ENCODE results near the gene FLAD1. TPM values are rescaled to one million over a fixed set of nuclear protein-coding genes. Genes with fewer than 3 reads are reported as not detected.

Gene FLAD1
- total RNA-seq (21.9 TPM), polyA plus RNA-seq (ENCODE audit: insufficient read depth in 1 of 8, insufficient read length in 8 of 8, low replicate concordance in 1 of 8) (10 to 100 TPM; 16.7 to 21.6 (median 20.1) TPM)
- long read RNA-seq, donor 1, result 0 reads
- long read RNA-seq, donor 2, result 0 reads
- long read RNA-seq, donor 3, transcript FLAD1-203 (8 exons, 1,730 nt), result major isoform, 6 of 6 reads
- long read RNA-seq, donor 3, partial matches to known transcripts, result 0 of 6 reads
- long read RNA-seq, donor 3, other reads (novel, unspliced or antisense), result 0 of 6 reads
- long read RNA-seq, donor 4, partial matches to known transcripts, result 0 of 4 reads
- long read RNA-seq, donor 4, other reads (novel, unspliced or antisense), result 0 of 4 reads
- long read RNA-seq, donor 5, transcript FLAD1-203 (8 exons, 1,730 nt), result major isoform, 5 of 7 reads
- long read RNA-seq, donor 5, partial matches to known transcripts, result 0 of 7 reads
- long read RNA-seq, donor 5, other reads (novel, unspliced or antisense), result 0 of 7 reads
- long read RNA-seq, donor 6, partial matches to known transcripts, result 0 of 6 reads
- long read RNA-seq, donor 6, other reads (novel, unspliced or antisense), result 0 of 6 reads
- long read RNA-seq, donor 7, partial matches to known transcripts, result 0 of 5 reads
- long read RNA-seq, donor 7, other reads (novel, unspliced or antisense), result 0 of 5 reads
- long read RNA-seq, donor 8, partial matches to known transcripts, result 0 of 2 reads
- long read RNA-seq, donor 8, other reads (novel, unspliced or antisense), result 0 of 2 reads
- long read RNA-seq, donor 9, partial matches to known transcripts, result 0 of 3 reads
- long read RNA-seq, donor 9, other reads (novel, unspliced or antisense), result 0 of 3 reads
- long read RNA-seq, donor 10, partial matches to known transcripts, result 0 of 6 reads
- long read RNA-seq, donor 10, other reads (novel, unspliced or antisense), result 0 of 6 reads
- long read RNA-seq, donor 11, partial matches to known transcripts, result 0 of 3 reads
- long read RNA-seq, donor 11, other reads (novel, unspliced or antisense), result 0 of 3 reads

DNA sequence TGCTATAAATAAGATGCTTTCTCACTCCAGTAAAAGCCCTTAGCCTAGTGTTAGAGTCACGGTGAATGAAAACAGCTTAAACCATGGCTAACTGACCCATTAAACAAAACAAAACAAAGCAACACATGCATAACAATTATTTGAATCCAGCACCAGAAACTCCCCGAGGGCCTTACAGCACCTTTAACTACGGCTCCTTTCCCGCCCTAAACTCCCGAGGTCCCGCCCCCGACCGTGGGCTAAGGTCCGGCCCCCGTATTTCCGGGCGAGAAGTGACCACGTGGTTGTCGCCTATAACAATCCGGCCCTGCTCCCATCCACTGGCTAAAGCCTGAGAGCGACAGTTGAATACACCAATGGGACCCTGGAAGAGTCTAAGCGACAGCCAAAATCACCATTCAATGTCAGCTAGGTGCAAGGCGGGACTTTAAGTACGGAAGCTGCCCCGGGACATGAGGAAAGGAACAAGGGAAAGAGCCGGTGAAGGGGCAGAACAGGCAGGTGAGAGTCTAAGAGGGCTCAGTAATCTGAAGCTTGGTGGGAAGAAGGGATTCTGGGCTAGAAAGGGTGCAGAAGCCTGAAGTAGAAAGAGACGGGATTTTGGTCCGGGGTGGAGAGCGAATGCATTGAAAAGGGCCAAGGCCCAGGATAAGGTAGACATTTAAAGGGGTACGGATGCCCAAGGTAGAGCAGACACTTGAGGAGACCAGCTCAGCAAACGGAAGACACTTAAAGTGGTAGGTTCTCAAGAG lies at the start of gene FLAD1:
Gene FLAD1, plus strand, starts transcription at position 448 of the 752 bp plus-strand sequence. CDS start 351 bp downstream, outside the sequence.
- Histone ChIP-seq H3K4me1 (ENCODE audit: control insufficient read depth, insufficient read depth, low read length) (peaks cover 11% of the 10 kb centered on the region), H3K4me3 (ENCODE audit: low read length) (peak within 1 kb of the TSS; percentile 62), H3K27me3 (ENCODE audit: control insufficient read depth, insufficient read depth, low read length) (no peaks in the 10 kb centered on the region), H3K36me3 (ENCODE audit: control insufficient read depth, insufficient read depth, low read length) (peaks cover 23% of the 10 kb centered on the region), H3K27ac (ENCODE audit: low read length) (peak within 1 kb of the TSS; percentile 66), H3K9me3 (replicated peaks; ENCODE audit: control insufficient read depth, low read depth, low read length) (no peaks in the 10 kb centered on the region)
- DNase-seq, result peak; percentile 100
- under 1% methylated on average over 20 of the region's 26 CpGs for WGBS (ENCODE audit: insufficient coverage)

DNA sequence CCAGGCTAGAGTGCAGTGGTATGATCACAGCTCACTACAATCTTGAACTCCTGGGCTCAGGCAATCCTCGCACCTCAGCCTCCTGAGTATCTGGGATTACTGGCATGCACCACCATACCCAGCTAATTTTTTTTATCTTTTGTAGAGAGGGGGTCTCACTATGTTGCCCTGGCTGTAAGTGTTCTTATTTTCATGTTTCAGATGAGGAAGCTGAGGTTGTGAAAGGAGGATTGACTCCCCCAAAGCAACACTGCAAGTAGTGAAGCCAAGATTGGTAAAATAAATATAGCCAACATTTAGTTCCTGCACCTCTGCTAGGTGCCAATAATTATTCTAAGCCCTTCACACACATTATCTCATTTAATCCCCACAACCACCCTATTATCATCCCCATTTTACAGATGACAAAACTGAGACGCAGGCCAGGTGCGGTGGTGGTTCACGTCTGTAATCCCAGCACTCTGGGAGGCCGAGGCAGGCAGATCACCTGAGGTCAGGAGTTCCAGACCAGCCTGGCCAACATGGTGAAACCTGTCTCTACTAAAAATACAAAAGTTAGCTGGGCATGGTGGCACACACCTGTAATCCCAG lies 48.7 kb upstream of the FLAD1 start:
- H3K36me3 ChIP-seq (ENCODE audit: control insufficient read depth, insufficient read depth, low read length), result peaks cover 12% of the 10 kb centered on the region
- no peak overlapping the region for H3K27ac ChIP-seq (ENCODE audit: low read length)
- no peaks in the 10 kb centered on the region for H3K9me3 ChIP-seq (replicated peaks; ENCODE audit: control insufficient read depth, low read depth, low read length)
- H3K4me1 ChIP-seq (ENCODE audit: control insufficient read depth, insufficient read depth, low read length), result peaks cover 10% of the 10 kb centered on the region
- H3K27me3 ChIP-seq (ENCODE audit: control insufficient read depth, insufficient read depth, low read length), result no peaks in the 10 kb centered on the region
- DNase-seq, result no peak
- H3K4me3 ChIP-seq (ENCODE audit: low read length), result no peak overlapping the region
- 100% methylated on average over 4 of the region's 5 CpGs for WGBS (ENCODE audit: insufficient coverage)

DNA sequence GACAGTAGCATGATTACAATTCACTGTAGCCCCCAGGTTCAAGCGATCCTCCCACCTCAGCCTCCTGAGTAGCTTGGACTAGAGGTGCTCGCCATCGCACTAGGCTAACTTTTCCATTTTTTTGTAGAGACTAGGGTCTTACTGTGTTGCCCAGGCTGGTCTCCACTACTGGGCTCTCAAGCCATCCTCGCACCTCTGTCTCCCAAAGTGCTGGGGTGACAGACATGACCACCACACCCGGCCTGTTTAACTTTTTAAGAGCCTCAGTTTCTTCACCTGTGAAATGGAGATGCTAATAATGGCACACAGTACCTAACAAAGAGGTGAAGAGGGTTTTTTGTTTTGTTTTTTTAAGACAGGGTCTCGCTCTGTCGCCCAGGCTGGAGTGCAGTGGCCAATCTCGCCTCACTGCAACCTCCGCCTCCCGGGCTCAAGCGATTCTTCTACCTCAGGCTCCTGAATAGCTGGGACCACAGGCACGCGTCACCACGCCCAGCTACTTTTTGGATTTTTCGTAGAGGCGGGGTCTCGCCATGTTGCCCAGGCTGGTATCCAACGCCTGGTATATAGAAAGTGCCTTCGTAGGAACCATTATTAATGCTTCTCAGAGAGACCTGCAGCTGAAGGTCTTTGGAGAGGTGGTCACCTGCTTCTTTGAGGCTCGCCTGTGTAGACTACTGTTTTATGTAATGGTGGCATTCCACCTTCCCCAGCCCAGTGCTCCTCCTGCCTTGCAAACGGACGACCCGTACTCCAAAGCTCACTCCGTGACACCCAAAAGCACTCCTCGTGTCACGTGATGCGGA lies 47.2 kb upstream of the FLAD1 start:
- peak overlapping the region; percentile 86 for H3K4me3 ChIP-seq (ENCODE audit: low read length)
- H3K9me3 ChIP-seq (replicated peaks; ENCODE audit: control insufficient read depth, low read depth, low read length), result no peaks in the 10 kb centered on the region
- H3K4me1 ChIP-seq (ENCODE audit: control insufficient read depth, insufficient read depth, low read length), result peaks cover 20% of the 10 kb centered on the region
- no peak for DNase-seq
- H3K27ac ChIP-seq (ENCODE audit: low read length), result peak overlapping the region; percentile 98
- peaks cover 8% of the 10 kb centered on the region for H3K36me3 ChIP-seq (ENCODE audit: control insufficient read depth, insufficient read depth, low read length)
- no peaks in the 10 kb centered on the region for H3K27me3 ChIP-seq (ENCODE audit: control insufficient read depth, insufficient read depth, low read length)
- WGBS (ENCODE audit: insufficient coverage), result 36% methylated on average over 24 of the region's 27 CpGs

DNA sequence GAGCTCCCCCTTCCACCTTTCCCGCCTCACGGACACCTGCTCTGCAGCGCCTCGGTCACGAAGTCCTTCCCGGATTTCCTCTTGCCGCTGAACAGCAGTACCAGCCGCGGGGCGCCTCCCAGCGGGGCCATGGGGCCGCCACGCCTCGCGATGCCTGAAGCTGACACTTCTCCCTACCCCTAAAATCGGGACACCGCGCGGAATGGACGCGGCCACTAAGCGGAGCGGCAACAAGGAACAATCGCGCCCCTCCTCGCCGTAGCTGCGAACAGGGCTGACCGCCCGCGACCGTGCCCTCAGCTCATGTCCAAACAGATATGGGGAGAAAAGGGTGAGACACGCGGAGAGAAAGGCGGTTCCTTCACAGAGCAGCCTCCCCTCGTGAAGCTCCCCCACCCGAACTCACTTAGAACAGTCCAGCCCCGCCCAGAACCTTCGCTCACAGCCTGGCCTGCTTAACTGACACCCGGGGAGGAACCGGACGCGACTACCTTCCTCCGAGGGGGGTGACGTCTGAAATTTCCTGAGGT lies 46.5 kb upstream of the FLAD1 start, which contains the start of gene PMVK:
Gene PMVK, minus strand, starts transcription at position 165 of the 530 bp plus-strand sequence. Its CDS starts 34 bp downstream, at position 131.
- Histone ChIP-seq H3K4me3 (ENCODE audit: low read length) (peak within 1 kb of the TSS; percentile 86), H3K36me3 (ENCODE audit: control insufficient read depth, insufficient read depth, low read length) (peaks cover 3% of the 10 kb centered on the region), H3K27ac (ENCODE audit: low read length) (peak within 1 kb of the TSS; percentile 98), H3K9me3 (replicated peaks; ENCODE audit: control insufficient read depth, low read depth, low read length) (no peaks in the 10 kb centered on the region), H3K4me1 (ENCODE audit: control insufficient read depth, insufficient read depth, low read length) (peaks cover 27% of the 10 kb centered on the region), H3K27me3 (ENCODE audit: control insufficient read depth, insufficient read depth, low read length) (no peaks in the 10 kb centered on the region)
- DNase-seq, result peak; percentile 99
- 0% methylated on average over 31 of the region's 45 CpGs for WGBS (ENCODE audit: insufficient coverage)

DNA sequence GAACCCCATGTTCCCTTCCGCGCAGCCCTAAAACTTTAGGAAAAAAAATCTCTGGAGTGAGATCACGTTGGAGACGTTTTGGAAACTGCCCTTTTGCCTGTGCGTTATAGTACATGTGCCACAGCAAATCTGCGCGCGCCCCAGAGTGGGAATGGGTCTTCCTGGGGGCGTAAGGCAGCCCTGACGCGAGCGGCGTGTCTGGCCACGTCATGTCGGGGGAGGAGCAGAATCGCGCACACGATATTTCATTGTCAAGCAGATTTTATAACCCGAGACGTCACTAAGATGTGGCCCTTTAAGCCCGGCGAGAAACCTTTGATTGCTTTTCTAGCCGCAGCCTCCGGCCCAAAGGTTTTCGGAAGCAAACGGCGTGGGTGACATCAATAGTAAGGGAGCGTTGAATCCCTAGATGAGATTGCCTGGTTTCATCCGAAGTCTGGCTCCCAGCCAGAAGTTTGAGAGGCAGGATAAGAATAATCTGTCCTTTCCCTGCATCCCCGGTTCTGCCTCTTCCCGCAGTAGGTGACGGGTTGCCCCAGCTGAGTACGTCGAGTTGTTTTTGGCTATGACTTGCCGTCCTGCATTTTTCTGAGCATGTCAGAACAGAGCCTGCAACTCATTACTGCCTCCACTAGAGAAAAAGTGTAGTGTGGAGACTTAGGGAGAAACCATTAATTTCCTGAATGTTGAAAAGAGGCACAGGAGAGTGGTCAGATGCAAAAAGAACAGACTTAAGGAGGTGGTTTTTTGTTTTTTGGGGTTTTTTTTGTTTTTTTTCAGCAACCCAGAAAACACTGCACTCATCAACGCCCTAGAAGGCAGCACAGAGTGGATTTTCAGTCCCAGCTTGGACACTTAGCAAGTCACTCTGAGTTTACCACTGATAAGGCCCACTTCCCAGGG lies 45.8 kb upstream of the FLAD1 start:
- Histone ChIP-seq H3K36me3 (ENCODE audit: control insufficient read depth, insufficient read depth, low read length) (no peaks in the 10 kb centered on the region), H3K4me1 (ENCODE audit: control insufficient read depth, insufficient read depth, low read length) (peaks cover 34% of the 10 kb centered on the region)
- WGBS (ENCODE audit: insufficient coverage), result under 1% methylated on average over 29 of the region's 36 CpGs

DNA sequence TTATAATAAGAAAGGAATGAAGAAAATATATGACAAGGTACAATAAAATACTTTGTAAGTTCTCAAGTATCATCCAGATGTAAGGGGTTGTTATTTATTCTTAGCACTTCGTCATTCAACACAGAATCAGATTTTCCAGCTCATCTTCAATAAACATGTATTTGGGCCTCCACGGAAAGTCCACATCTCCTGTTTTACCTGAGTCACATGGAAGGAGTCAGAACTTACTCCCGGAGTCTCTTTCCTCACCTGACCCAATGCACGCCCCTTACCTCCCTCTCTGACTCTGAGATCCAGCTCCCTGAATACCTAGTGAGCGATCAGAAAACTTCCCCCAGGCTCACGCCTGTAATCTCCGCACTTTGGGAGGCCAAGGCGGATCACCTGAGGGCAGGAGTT lies 45.2 kb upstream of the FLAD1 start:
- Histone ChIP-seq H3K36me3 (ENCODE audit: control insufficient read depth, insufficient read depth, low read length) (peaks cover 4% of the 10 kb centered on the region), H3K9me3 (replicated peaks; ENCODE audit: control insufficient read depth, low read depth, low read length) (no peaks in the 10 kb centered on the region), H3K27ac (ENCODE audit: low read length) (peak overlapping the region; percentile 98), H3K4me1 (ENCODE audit: control insufficient read depth, insufficient read depth, low read length) (peaks cover 39% of the 10 kb centered on the region), H3K4me3 (ENCODE audit: low read length) (no peak overlapping the region), H3K27me3 (ENCODE audit: control insufficient read depth, insufficient read depth, low read length) (no peaks in the 10 kb centered on the region)
- 77% methylated on average over 7 of the region's 8 CpGs for WGBS (ENCODE audit: insufficient coverage)
- no peak for DNase-seq

More for the DNA sequence above, 45.8 kb upstream of the FLAD1 start:
- no peaks in the 10 kb centered on the region for H3K9me3 ChIP-seq (replicated peaks; ENCODE audit: control insufficient read depth, low read depth, low read length)
- DNase-seq, result peak; percentile 98
- peak overlapping the region; percentile 98 for H3K27ac ChIP-seq (ENCODE audit: low read length)
- no peaks in the 10 kb centered on the region for H3K27me3 ChIP-seq (ENCODE audit: control insufficient read depth, insufficient read depth, low read length)
- peak overlapping the region; percentile 86 for H3K4me3 ChIP-seq (ENCODE audit: low read length)

DNA sequence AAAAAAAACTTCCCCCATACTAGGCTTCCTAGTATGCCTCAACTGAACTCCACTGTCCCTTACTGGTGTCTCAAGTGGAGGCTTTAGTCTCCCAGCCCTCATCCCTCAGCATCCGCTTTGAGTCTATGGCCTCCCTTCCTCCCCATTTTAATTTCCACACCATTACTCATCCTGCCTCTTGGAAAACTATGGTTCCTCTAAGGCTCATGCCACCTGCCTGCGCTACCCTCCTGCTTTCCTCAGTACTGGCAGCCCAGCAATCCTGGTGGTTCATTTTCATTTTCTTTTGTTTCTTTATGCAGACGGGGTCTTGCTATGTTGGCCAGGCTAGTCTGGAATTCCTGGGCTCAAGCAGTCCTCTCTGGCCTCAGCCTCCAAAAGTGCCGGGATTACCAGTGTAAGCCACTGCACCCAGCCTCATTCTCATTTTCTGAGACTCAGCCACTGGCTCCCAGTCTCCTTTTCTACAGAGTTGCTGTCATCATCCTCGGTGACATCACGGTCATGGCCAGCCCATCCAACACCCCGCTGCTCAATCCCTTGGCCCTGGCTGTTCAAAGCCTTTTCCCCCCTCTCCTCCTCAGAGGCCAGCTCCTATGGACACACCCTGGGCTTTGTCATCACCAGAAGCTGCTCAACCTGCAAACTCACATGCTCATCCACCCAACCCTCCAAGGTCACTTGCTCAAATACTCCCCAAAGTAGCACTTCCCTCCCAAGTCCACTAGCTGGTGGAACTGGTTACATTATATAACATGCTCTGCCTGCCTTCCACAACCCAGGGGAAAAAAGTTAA lies 44.3 kb upstream of the FLAD1 start:
- peaks cover 4% of the 10 kb centered on the region for H3K36me3 ChIP-seq (ENCODE audit: control insufficient read depth, insufficient read depth, low read length)
- 91% methylated on average over 7 of the region's 7 CpGs for WGBS (ENCODE audit: insufficient coverage)
- no peak overlapping the region for H3K27ac ChIP-seq (ENCODE audit: low read length)
- H3K4me1 ChIP-seq (ENCODE audit: control insufficient read depth, insufficient read depth, low read length), result peaks cover 41% of the 10 kb centered on the region
- no peak overlapping the region for H3K4me3 ChIP-seq (ENCODE audit: low read length)
- DNase-seq, result no peak
- H3K9me3 ChIP-seq (replicated peaks; ENCODE audit: control insufficient read depth, low read depth, low read length), result no peaks in the 10 kb centered on the region
- no peaks in the 10 kb centered on the region for H3K27me3 ChIP-seq (ENCODE audit: control insufficient read depth, insufficient read depth, low read length)

DNA sequence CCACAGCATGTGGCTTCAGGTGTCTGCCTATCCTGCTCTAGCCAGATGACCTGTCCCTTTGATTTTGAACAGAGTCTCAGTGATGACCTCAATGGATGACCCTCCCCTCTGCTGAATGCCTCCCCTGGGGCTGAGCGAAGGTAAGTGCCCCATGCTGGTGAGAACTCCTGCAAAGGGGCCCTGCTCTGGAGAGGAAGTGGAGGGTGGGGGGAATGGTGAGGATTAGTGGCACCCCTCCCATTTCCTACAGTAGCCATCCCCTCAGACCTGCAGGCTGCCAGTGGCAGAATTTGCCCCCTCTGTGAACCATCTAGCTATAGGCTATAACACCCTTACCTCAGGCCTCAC lies 43.0 kb upstream of the FLAD1 start:
- Histone ChIP-seq H3K27me3 (ENCODE audit: control insufficient read depth, insufficient read depth, low read length) (no peaks in the 10 kb centered on the region), H3K4me3 (ENCODE audit: low read length) (no peak overlapping the region), H3K27ac (ENCODE audit: low read length) (no peak overlapping the region), H3K9me3 (replicated peaks; ENCODE audit: control insufficient read depth, low read depth, low read length) (no peaks in the 10 kb centered on the region), H3K36me3 (ENCODE audit: control insufficient read depth, insufficient read depth, low read length) (peaks cover 11% of the 10 kb centered on the region), H3K4me1 (ENCODE audit: control insufficient read depth, insufficient read depth, low read length) (peaks cover 55% of the 10 kb centered on the region)
- no peak for DNase-seq
- no CpG with 5 or more reads among the region's 1 CpG for WGBS (ENCODE audit: insufficient coverage)
